Naive thymus-derived CD4-positive, alpha-beta T cell (primary cell): ENCODE data around the gene IFT122. TPM values are rescaled to one million over a fixed set of nuclear protein-coding genes. Genes with fewer than 3 reads are reported as not detected.

Experiments used
- ATAC-seq: fragments of 150-1000 bp; cut with Tn5 transposase; 2 replicates; pipeline ENCODE4 v1.10.0; 2021; ENCODE audit warnings: mild to moderate bottlenecking, moderate library complexity
- CTCF ChIA-PET: fragments of 350-600 bp; sonication (Branson Sonifier 250); formaldehyde crosslinking; loops from one replicate; lab custom pipeline; 2021; ENCODE audit warnings: antibody characterized with exemption; lab: Charles Lee
- POLR2A ChIA-PET: fragments of 350-600 bp; sonication (Branson Sonifier 250); formaldehyde crosslinking; loops from one replicate; lab custom pipeline; 2021; ENCODE audit warnings: antibody characterized with exemption, inconsistent platforms; lab: Charles Lee
- DNase-seq, 9 donors: peaks; one replicate each; pipeline versions ENCODE4 v3.0.0 to v3.0.0-alpha.2; 2020 to 2022; ENCODE audit warnings: mixed read lengths in 1 of 9
- H3K27ac ChIP-seq: one replicate; pipeline ENCODE4 v1.7.0; 2013; ENCODE audit warnings: mild to moderate bottlenecking, low read depth, low read length, moderate library complexity
- H3K27me3 ChIP-seq, 2 donors: one replicate each; pipeline ENCODE4 v1.7.0; 2013; ENCODE audit warnings: low read length in 2 of 2, mild to moderate bottlenecking in 2 of 2, moderate library complexity in 2 of 2; ENCODE audit not compliant: control insufficient read depth in 2 of 2, insufficient read depth in 2 of 2
- H3K36me3 ChIP-seq, 3 experiments: 1 replicate in 2 of 3; 2 replicates in 1 of 3; pipeline ENCODE4 v1.7.0; 2013; ENCODE audit warnings: low read length in 3 of 3, mild to moderate bottlenecking in 3 of 3, moderate library complexity in 1 of 3; ENCODE audit not compliant: insufficient read depth in 3 of 3, control insufficient read depth in 2 of 3
- H3K4me1 ChIP-seq, 2 donors: one replicate each; pipeline ENCODE4 v1.7.0; 2013; ENCODE audit warnings: low read length in 2 of 2, mild to moderate bottlenecking in 2 of 2, moderate library complexity in 1 of 2; ENCODE audit not compliant: control insufficient read depth in 2 of 2, insufficient read depth in 2 of 2
- H3K4me3 ChIP-seq: 2 replicates; pipeline ENCODE4 v1.7.0; 2013; ENCODE audit warnings: mild to moderate bottlenecking, low read length
- H3K9me3 ChIP-seq, 3 experiments: 1 replicate in 2 of 3; 2 replicates in 1 of 3; pipeline ENCODE4 v1.7.0; 2013; ENCODE audit warnings: low read length in 3 of 3; ENCODE audit not compliant: control insufficient read depth in 2 of 3
- H3K27ac Mint-ChIP-seq, 9 donors: one replicate each; pipeline ENCODE4 v1.8.0; 2020 to 2022; ENCODE audit warnings: mixed read lengths in 9 of 9, mild to moderate bottlenecking in 8 of 9, moderate library complexity in 5 of 9, inconsistent platforms in 2 of 9
- H3K27me3 Mint-ChIP-seq, 5 donors: one replicate each; pipeline ENCODE4 v1.8.0; 2021 to 2022; ENCODE audit warnings: mixed read lengths in 5 of 5, mild to moderate bottlenecking in 1 of 5
- H3K36me3 Mint-ChIP-seq, 5 donors: one replicate each; pipeline ENCODE4 v1.8.0; 2020 to 2022; ENCODE audit warnings: mixed read lengths in 5 of 5, mild to moderate bottlenecking in 3 of 5, inconsistent platforms in 1 of 5
- H3K4me1 Mint-ChIP-seq, 7 donors: one replicate each; pipeline ENCODE4 v1.8.0; 2020 to 2022; ENCODE audit warnings: mixed read lengths in 7 of 7, mild to moderate bottlenecking in 3 of 7, inconsistent platforms in 1 of 7
- H3K4me3 Mint-ChIP-seq, 10 donors: one replicate each; pipeline ENCODE4 v1.8.0; 2020 to 2022; ENCODE audit warnings: mild to moderate bottlenecking in 10 of 10, mixed read lengths in 10 of 10, moderate library complexity in 6 of 10, inconsistent platforms in 2 of 10
- H3K9me3 Mint-ChIP-seq, 11 donors: one replicate each; pipeline ENCODE4 v1.8.0; 2020 to 2022; ENCODE audit warnings: mixed read lengths in 11 of 11, mild to moderate bottlenecking in 4 of 11, inconsistent platforms in 1 of 11, moderate library complexity in 1 of 11
- intact Hi-C, 2 donors: fragments of 100-400 bp; cut with micrococcal nuclease; formaldehyde crosslinking; loops; one replicate each; pipeline ENCODE4 v1.15.1; 2023
- polyA plus RNA-seq, 2 donors: library from polyadenylated mRNA; unstranded; fragments of 300-500 nt; fragmentation: Illumina TruSeq; gene quantifications; one replicate each; pipeline ENCODE4 v1.2.3, GENCODE V29; 2021
- total RNA-seq, 6 experiments: library from RNA in 5 of 6; stranded (reverse) in 5 of 6; gene quantifications; 1 replicate in 5 of 6; 2 replicates in 1 of 6; pipeline ENCODE4 v1.2.3 and lab custom pipeline; 2021 to 2026

IFT122 gene
- total and polyA plus RNA-seq, 7 experiments from 2014 or later = 3.3 to 25.2 (median 17.7) TPM

DNA sequence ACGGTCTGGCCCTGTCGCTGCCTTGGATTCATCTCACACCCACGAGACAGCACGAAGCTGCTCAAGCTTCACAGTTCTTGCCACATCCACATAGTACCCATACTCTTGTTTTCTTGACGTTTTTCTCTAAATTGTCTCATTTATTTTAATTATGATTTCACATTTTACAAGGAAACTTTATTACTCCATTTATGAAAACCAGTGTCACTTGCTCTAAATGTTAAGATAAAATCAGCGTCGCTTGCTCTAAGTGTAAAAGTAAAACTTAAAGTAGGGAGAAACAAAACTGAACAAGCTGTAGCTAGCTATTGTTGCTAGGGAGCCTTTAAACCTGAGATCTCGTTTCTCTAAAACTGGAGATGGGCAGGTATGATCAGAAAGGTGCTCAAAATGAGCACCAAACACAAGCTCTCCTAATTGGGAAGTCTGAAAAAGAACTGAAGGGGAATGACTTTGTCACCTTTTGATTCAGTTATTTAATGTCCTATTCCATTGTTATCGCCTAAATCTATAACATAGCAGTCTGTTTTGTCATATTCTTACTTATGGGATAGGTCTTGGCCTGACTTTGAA, 680 bp downstream of the IFT122 start:
- DNase-seq (no peak), ATAC-seq (peak; percentile 51)
- peaks cover 0 to 4% (median 0%) of the 10 kb centered on the region in 11 donors for H3K9me3 Mint-ChIP-seq
- peak overlapping the region; percentile 95 for H3K27ac ChIP-seq
- no peaks in the 10 kb centered on the region for H3K27me3 Mint-ChIP-seq
- intact Hi-C loops = loop anchor here (1.0 to 5.0 kb wide), 25 partner anchors 10 to 1768 kb away; partner anchors contain the start of genes ACAD9 (in 2 of the 2), EFCAB12 (in 2 of the 2), HMCES (in 2 of the 2) and PIK3R4 (in 2 of the 2)
- H3K36me3 ChIP-seq = peaks cover 0 to 25% (median 0%) of the 10 kb centered on the region in 3 experiments
- peaks cover 46 to 81% (median 66%) of the 10 kb centered on the region in 7 donors for H3K4me1 Mint-ChIP-seq
- H3K4me3 Mint-ChIP-seq = peak overlapping the region; percentile 85 to 98 (median 94)
- no peaks in the 10 kb centered on the region for H3K9me3 ChIP-seq
- peaks cover 5 to 20% (median 17%) of the 10 kb centered on the region in 5 donors for H3K36me3 Mint-ChIP-seq
- no peaks in the 10 kb centered on the region for H3K27me3 ChIP-seq
- CTCF ChIA-PET = no interaction called here
- H3K4me1 ChIP-seq = peaks cover 19 to 33% of the 10 kb centered on the region in 2 donors
- peak overlapping the region; percentile 93 to 99 (median 97) for H3K27ac Mint-ChIP-seq
- peak overlapping the region; percentile 99 for H3K4me3 ChIP-seq
- POLR2A ChIA-PET = interaction anchor here (1.0 to 5.1 kb wide), 19 partner anchors 10 to 759 kb away, joined by 3 to 66 read pairs (median 5); partner anchors contain the start of genes EFCAB12 and TMCC1

DNA sequence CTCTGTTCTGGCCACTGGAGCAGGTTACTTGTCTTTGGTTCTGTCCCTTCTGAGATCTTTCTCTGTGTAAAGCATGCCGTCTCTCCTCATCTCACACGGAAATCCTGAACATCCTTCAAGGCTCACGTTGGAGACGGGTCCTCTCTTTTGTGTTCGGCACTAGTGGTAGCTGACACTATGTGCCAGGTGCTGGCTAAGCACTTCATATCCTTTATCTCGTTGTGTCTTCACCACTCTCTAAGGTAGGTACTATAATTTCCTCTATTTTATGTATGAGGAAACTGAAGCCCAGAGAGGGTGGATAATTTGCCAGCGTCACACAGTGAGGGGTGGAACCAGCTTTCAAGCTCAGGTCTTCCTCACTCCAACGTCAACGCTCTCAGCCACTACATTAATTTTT, 1.2 kb downstream of the IFT122 start:
- Mint-ChIP-seq H3K36me3 (peaks cover 5 to 17% (median 13%) of the 10 kb centered on the region in 5 donors), H3K4me3 (peak overlapping the region; percentile 85 to 98 (median 94)), H3K27me3 (no peaks in the 10 kb centered on the region), H3K27ac (peak overlapping the region; percentile 93 to 99 (median 97)), H3K4me1 (peaks cover 41 to 76% (median 61%) of the 10 kb centered on the region in 7 donors), H3K9me3 (peaks cover 0 to 4% (median 0%) of the 10 kb centered on the region in 11 donors)
- peaks cover 0 to 22% (median 0%) of the 10 kb centered on the region in 3 experiments for H3K36me3 ChIP-seq
- H3K4me1 ChIP-seq = peaks cover 19 to 31% of the 10 kb centered on the region in 2 donors
- ATAC-seq = no peak
- ChIA-PET POLR2A (interaction anchor here (0.8 to 5.1 kb wide), 11 partner anchors 9 to 453 kb away, joined by 3 to 66 read pairs (median 7); partner anchors contain the start of genes EFCAB12 and TMCC1), CTCF (interaction anchor here (0.5 kb wide), 1 partner anchor 711 kb away, joined by 4 read pairs; no protein-coding TSS in a partner anchor)
- H3K27ac ChIP-seq = peak overlapping the region; percentile 95
- H3K9me3 ChIP-seq = no peaks in the 10 kb centered on the region
- DNase-seq = peak in 7 of 9 donors; percentile 24 to 46 (median 32)
- intact Hi-C loops = loop anchor here (1.0 to 5.0 kb wide), 10 partner anchors 50 to 1586 kb away; partner anchors contain the start of genes PIK3R4 (in 2 of the 2), RAB43 (in 2 of the 2), ASTE1 (in 1 of the 2) and CNBP (in 1 of the 2)
- H3K27me3 ChIP-seq = no peaks in the 10 kb centered on the region
- H3K4me3 ChIP-seq = peak overlapping the region; percentile 99

DNA sequence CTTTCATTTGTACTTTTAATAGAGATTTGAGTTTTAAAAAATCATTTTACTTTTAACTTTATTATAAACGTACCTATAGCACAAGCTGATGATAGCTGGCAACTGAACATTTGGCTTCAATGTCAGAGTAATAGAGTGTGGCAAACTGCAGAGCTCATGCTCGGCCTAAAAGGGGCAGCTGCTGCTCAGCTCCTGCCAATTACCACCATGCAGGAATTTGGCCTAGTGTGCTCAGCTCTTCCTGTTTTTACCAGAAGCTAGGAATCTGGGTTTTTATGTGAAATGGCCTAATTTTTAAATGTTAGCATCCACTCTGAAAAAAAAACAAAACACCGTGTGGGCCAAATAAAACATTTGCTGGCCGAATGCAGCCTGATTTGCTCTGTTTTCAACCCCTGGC, 1.8 kb downstream of the IFT122 start:
- peaks cover 19 to 31% of the 10 kb centered on the region in 2 donors for H3K4me1 ChIP-seq
- peaks cover 0 to 16% (median 0%) of the 10 kb centered on the region in 3 experiments for H3K36me3 ChIP-seq
- no peaks in the 10 kb centered on the region for H3K9me3 ChIP-seq
- Mint-ChIP-seq H3K27ac (peak overlapping the region; percentile 93 to 99 (median 97)), H3K27me3 (no peaks in the 10 kb centered on the region), H3K9me3 (peaks cover 0 to 4% (median 0%) of the 10 kb centered on the region in 11 donors), H3K4me3 (peak overlapping the region; percentile 85 to 98 (median 94)), H3K36me3 (peaks cover 5 to 12% (median 7%) of the 10 kb centered on the region in 5 donors), H3K4me1 (peaks cover 35 to 71% (median 55%) of the 10 kb centered on the region in 7 donors)
- CTCF ChIA-PET = interaction anchor here (0.5 to 0.6 kb wide), 2 partner anchors 9 to 712 kb away, joined by 4 to 6 read pairs; no protein-coding TSS in a partner anchor
- no peak for DNase-seq
- H3K4me3 ChIP-seq = no peak overlapping the region
- H3K27ac ChIP-seq = peak overlapping the region; percentile 95
- no peaks in the 10 kb centered on the region for H3K27me3 ChIP-seq
- intact Hi-C loops = loop anchor here (1.0 to 5.0 kb wide), 10 partner anchors 49 to 1585 kb away; partner anchors contain the start of genes PIK3R4 (in 2 of the 2), RAB43 (in 2 of the 2), ASTE1 (in 1 of the 2) and CNBP (in 1 of the 2)
- ATAC-seq = no peak
- POLR2A ChIA-PET = interaction anchor here (0.8 to 5.1 kb wide), 10 partner anchors 9 to 452 kb away, joined by 3 to 66 read pairs (median 7); partner anchors contain the start of genes EFCAB12 and TMCC1

- Histone ChIP-seq H3K27ac (peak overlapping the region; percentile 95), H3K4me1 (peaks cover 19 to 31% of the 10 kb centered on the region in 2 donors), H3K36me3 (peaks cover 0 to 10% (median 0%) of the 10 kb centered on the region in 3 experiments), H3K9me3 (no peaks in the 10 kb centered on the region), H3K4me3 (no peak overlapping the region), H3K27me3 (no peaks in the 10 kb centered on the region)
- ChIA-PET POLR2A (interaction anchor here (0.6 to 5.1 kb wide), 4 partner anchors 10 to 690 kb away, joined by 3 to 66 read pairs (median 20); partner anchors contain the start of gene EFCAB12), CTCF (no interaction called here)
- DNase-seq = no peak
- ATAC-seq = no peak
- Mint-ChIP-seq H3K27ac (peak overlapping the region; percentile 18 to 99 (median 96)), H3K36me3 (peaks cover 5 to 9% (median 6%) of the 10 kb centered on the region in 5 donors), H3K4me1 (peaks cover 32 to 64% (median 50%) of the 10 kb centered on the region in 7 donors), H3K27me3 (no peaks in the 10 kb centered on the region), H3K9me3 (peaks cover 0 to 4% (median 0%) of the 10 kb centered on the region in 11 donors), H3K4me3 (peak overlapping the region in 7 of 10 donors; percentile 14 to 93 (median 43))
- intact Hi-C loops = loop anchor here (5.0 kb wide), 4 partner anchors 320 to 1320 kb away; partner anchors contain the start of genes PIK3R4 (in 1 of the 2), RAB43 (in 1 of the 2) and RUVBL1 (in 1 of the 2)
Measured at GRCh38 chr3:129442486-129442885, 2.5 kb downstream of the IFT122 start.

DNA sequence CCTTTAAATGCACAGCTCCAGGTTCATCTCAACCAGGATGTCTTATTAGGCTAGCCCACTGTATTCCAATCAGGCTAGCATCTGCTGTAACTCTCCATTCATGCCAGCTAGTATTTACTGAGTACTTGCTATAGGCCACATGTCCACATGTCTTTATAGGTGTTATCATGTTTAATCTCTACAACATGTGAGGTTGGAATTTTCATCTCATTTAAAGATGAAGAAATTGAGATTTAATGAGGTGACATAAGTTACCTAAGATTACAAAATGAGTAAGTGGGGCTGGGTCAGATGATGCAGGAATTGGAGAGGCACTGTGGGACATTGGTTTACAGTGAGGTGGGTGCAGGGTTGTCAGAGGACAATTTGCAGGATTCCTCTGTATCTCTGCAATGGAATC, 2.9 kb downstream of the IFT122 start:
- POLR2A ChIA-PET = interaction anchor here (0.6 to 4.4 kb wide), 3 partner anchors 10 to 691 kb away, joined by 3 to 37 read pairs (median 4); a partner anchor contains a TSS
- peaks cover 19 to 31% of the 10 kb centered on the region in 2 donors for H3K4me1 ChIP-seq
- H3K4me3 ChIP-seq = no peak overlapping the region
- CTCF ChIA-PET = no interaction called here
- peak overlapping the region in 6 of 10 donors; percentile 10 to 93 (median 32) for H3K4me3 Mint-ChIP-seq
- peaks cover 0 to 4% (median 0%) of the 10 kb centered on the region in 11 donors for H3K9me3 Mint-ChIP-seq
- peak overlapping the region; percentile 95 for H3K27ac ChIP-seq
- no peak for DNase-seq
- H3K27me3 Mint-ChIP-seq = no peaks in the 10 kb centered on the region
- intact Hi-C loops = loop anchor here (5.0 kb wide), 4 partner anchors 321 to 1321 kb away; partner anchors contain the start of genes PIK3R4 (in 1 of the 2), RAB43 (in 1 of the 2) and RUVBL1 (in 1 of the 2)
- H3K36me3 ChIP-seq = peaks cover 0 to 6% (median 0%) of the 10 kb centered on the region in 3 experiments
- H3K36me3 Mint-ChIP-seq = peaks cover under 1 to 5% (median 1%) of the 10 kb centered on the region in 5 donors
- peaks cover 27 to 59% (median 46%) of the 10 kb centered on the region in 7 donors for H3K4me1 Mint-ChIP-seq
- no peaks in the 10 kb centered on the region for H3K27me3 ChIP-seq
- H3K9me3 ChIP-seq = no peaks in the 10 kb centered on the region
- H3K27ac Mint-ChIP-seq = peak overlapping the region; percentile 18 to 99 (median 96)
- ATAC-seq = no peak

DNA sequence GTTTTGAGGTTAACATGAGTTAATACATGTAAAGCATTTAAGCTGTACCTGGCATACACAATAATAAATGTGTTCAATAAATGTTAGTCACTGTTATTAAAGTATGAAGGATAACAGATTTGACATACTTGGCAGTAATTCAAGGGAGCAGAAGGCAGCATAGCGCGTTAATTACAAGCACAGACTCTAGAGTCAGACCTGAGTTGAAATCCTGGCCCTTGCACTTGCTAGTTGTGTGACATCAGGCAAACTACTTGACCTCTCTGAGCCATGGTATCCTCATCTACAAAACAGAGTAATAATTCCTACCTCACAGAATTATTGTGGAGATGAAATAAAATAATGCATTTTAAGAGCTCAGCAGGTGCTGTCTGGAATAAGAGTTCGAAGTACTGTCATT, 5.4 kb downstream of the IFT122 start:
- CTCF ChIA-PET = no interaction called here
- H3K36me3 Mint-ChIP-seq = peaks cover 0 to 6% (median 0%) of the 10 kb centered on the region in 5 donors

More for the DNA sequence above, 5.4 kb downstream of the IFT122 start:
- H3K27ac Mint-ChIP-seq = peak overlapping the region in 1 of 9 donors; percentile 31
- intact Hi-C loops = no loop called here
- no peak overlapping the region for H3K27ac ChIP-seq
- no peaks in the 10 kb centered on the region for H3K27me3 Mint-ChIP-seq
- no peaks in the 10 kb centered on the region for H3K9me3 ChIP-seq
- no peak overlapping the region for H3K4me3 ChIP-seq
- no peak overlapping the region for H3K4me3 Mint-ChIP-seq
- ATAC-seq = no peak
- no peaks in the 10 kb centered on the region for H3K27me3 ChIP-seq
- H3K36me3 ChIP-seq = no peaks in the 10 kb centered on the region
- no peak for DNase-seq
- no peaks in the 10 kb centered on the region for H3K9me3 Mint-ChIP-seq
- H3K4me1 Mint-ChIP-seq = peaks cover 23 to 49% (median 40%) of the 10 kb centered on the region in 7 donors
- H3K4me1 ChIP-seq = peaks cover 9 to 26% of the 10 kb centered on the region in 2 donors
- POLR2A ChIA-PET = interaction anchor here (1.0 to 1.2 kb wide), 2 partner anchors 13 to 129 kb away, joined by 3 read pairs; a partner anchor contains a TSS
